CD4-positive, alpha-beta T cell (primary cell): Measurements from ENCODE around the gene NTN1. TPM values are rescaled to one million over a fixed set of nuclear protein-coding genes. Genes with fewer than 3 reads are reported as not detected.

Experiments used
- ATAC-seq: fragments of 200-7000 bp; cut with Tn5 transposase; one replicate; pipeline ENCODE4 v1.10.0; 2022; ENCODE audit warnings: mild to moderate bottlenecking; ENCODE audit not compliant: poor library complexity
- CTCF ChIA-PET: fragments of 350-600 bp; sonication (Branson Sonifier 250); formaldehyde crosslinking; loops from one replicate; lab custom pipeline; 2021; ENCODE audit warnings: antibody characterized with exemption, inconsistent platforms; lab: Charles Lee
- POLR2A ChIA-PET: fragments of 350-600 bp; sonication (Branson Sonifier 250); formaldehyde crosslinking; loops from one replicate; lab custom pipeline; 2021; ENCODE audit warnings: antibody characterized with exemption, inconsistent platforms; lab: Charles Lee
- DNase-seq, 14 experiments: peaks; one replicate each; pipeline ENCODE4 v3.0.0-alpha.2; 2013 to 2020; ENCODE audit warnings: mixed read lengths in 2 of 14
- H3K27ac ChIP-seq, 2 donors: one replicate each; pipeline versions ENCODE4 v1.5.1 to v1.7.0; 2013; ENCODE audit warnings: low read length in 2 of 2, low read depth in 1 of 2, mild to moderate bottlenecking in 1 of 2
- H3K27me3 ChIP-seq, 2 experiments: 1 replicate in 1 of 2; 2 replicates in 1 of 2; pipeline versions ENCODE4 v1.6.1 to v1.7.0; 2013; ENCODE audit warnings: low read length in 2 of 2, control low read depth in 1 of 2, mild to moderate bottlenecking in 1 of 2, moderate library complexity in 1 of 2; ENCODE audit not compliant: insufficient read depth in 2 of 2, control insufficient read depth in 1 of 2
- H3K36me3 ChIP-seq: one replicate; pipeline ENCODE4 v1.6.1; 2013; ENCODE audit warnings: low read length, control low read depth; ENCODE audit not compliant: insufficient read depth
- H3K4me1 ChIP-seq: one replicate; pipeline ENCODE4 v1.6.1; 2013; ENCODE audit warnings: low read length, control low read depth; ENCODE audit not compliant: insufficient read depth
- H3K4me3 ChIP-seq: one replicate; pipeline ENCODE4 v1.5.1; 2013; ENCODE audit warnings: mild to moderate bottlenecking, low read length, moderate library complexity
- H3K9me3 ChIP-seq, 2 experiments: 1 replicate in 1 of 2; 2 replicates in 1 of 2; pipeline versions ENCODE4 v1.6.1 to v1.7.0; 2013; ENCODE audit warnings: low read length in 2 of 2, mild to moderate bottlenecking in 2 of 2, control low read depth in 1 of 2, moderate library complexity in 1 of 2; ENCODE audit not compliant: control insufficient read depth in 1 of 2, insufficient read depth in 1 of 2
- H3K27ac Mint-ChIP-seq: one replicate; pipeline ENCODE4 v1.8.0; 2020; ENCODE audit warnings: mixed read lengths
- H3K27me3 Mint-ChIP-seq: one replicate; pipeline ENCODE4 v1.8.0; 2021; ENCODE audit warnings: mixed read lengths
- H3K36me3 Mint-ChIP-seq: one replicate; pipeline ENCODE4 v1.8.0; 2021; ENCODE audit warnings: low read depth, mixed read lengths
- H3K4me1 Mint-ChIP-seq: one replicate; pipeline ENCODE4 v1.8.0; 2021; ENCODE audit warnings: low read depth, mixed read lengths
- H3K4me3 Mint-ChIP-seq: one replicate; pipeline ENCODE4 v1.8.0; 2020; ENCODE audit warnings: mild to moderate bottlenecking, mixed read lengths
- H3K9me3 Mint-ChIP-seq: one replicate; pipeline ENCODE4 v1.8.0; 2020; ENCODE audit warnings: mixed read lengths
- intact Hi-C, 2 experiments: fragments of 100-400 bp; cut with DNase I in 1 of 2; cut with micrococcal nuclease in 1 of 2; formaldehyde crosslinking; loops; one replicate each; pipeline versions ENCODE4 v1.15.1 to v1.9.0; 2023 to 2025; cut with DNase I, micrococcal nuclease
- total RNA-seq, 174 experiments: library from RNA in 2 of 174; stranded (reverse) in 2 of 174; gene quantifications; one replicate each; pipeline ENCODE4 v1.2.3 and lab custom pipeline; 2021 to 2026
- TF ChIP-seq, protein P1 (sequence below): fragments of 200-600 bp; IDR thresholded peaks from one replicate; pipeline ENCODE4 v1.8.0; 2022; ENCODE audit warnings: antibody characterized with exemption, mild to moderate bottlenecking

The NTN1 gene
- total RNA-seq, 2 experiments from 2014 or later, result 0.08 to 0.14 TPM

DNA sequence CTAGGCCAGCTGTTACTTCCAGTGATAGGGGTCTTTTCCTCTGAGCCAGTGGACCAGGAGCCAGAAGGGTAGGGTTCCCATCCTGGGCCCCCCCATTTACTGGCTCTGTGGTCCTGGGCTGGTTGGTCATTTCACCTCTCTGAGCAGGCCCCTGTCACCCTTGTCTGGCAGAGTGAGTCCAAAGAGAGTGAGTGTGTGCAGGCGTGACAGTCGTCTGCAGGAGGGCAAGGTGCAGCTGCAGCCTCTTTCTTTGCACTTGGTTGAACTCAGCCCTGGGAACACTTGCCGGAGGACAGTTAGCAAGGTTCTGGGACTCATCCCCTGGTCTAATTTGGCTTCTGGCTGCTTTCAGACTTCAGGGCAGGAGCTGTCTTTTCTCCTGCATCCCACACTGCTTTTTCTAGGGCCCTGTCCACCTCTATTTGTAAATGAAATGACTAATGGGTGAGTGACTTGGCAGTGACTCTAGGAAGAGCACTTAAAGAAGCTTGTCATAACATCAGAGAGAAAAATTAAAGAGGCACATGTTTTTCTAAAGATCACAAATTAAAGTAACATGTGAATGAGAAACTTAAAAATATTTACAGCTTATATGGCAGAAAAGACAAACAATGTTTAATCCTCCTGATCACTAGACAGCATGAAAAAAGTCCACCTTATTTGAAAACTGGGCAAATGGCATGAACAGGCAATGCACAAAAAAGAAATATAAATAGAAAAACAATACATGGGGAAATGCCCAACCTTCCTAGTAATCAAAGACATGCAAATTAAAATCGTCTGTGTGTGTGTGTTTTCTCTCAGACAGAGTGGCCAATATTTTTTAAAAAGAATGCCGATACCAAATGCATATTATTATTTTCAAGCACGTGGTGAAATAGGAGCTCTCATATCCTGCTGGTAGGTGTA lies 137.5 kb downstream of the NTN1 start:
- Mint-ChIP-seq H3K4me1 (no peaks in the 10 kb centered on the region), H3K4me3 (no peak overlapping the region)

DNA sequence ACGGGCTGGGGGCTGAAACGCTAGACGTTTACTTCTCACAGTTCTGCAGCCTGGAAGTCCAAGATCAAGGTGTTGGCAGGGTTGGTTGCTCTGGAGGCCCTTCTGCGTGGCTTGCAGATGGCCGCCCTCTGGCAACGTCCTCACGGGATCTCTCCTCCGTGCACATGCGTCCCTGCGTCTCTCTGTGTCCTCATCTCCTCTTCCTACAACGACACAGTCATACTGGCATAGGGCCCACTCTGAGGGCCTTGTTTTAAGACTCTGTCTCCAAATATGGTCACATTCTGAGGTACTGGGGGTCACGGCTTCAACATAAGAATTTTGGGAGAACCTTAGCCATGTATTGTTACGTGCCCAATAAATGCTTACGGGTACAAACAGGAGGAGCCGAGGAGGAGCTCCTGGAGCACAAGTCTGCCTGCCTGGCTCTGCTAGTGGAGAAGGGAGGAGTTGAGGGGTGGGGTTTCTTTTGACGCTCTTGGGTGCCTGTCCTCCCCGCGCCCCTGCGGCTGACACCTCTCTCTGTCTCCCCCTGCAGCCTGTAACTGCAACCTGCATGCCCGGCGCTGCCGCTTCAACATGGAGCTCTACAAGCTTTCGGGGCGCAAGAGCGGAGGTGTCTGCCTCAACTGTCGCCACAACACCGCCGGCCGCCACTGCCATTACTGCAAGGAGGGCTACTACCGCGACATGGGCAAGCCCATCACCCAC lies 141.1 kb downstream of the NTN1 start:
- Histone ChIP-seq H3K27me3 (no peaks in the 10 kb centered on the region), H3K4me1 (no peaks in the 10 kb centered on the region), H3K36me3 (no peaks in the 10 kb centered on the region), H3K9me3 (peaks cover 0 to 15% of the 10 kb centered on the region in 2 experiments), H3K4me3 (no peak overlapping the region), H3K27ac (no peak overlapping the region)
- Mint-ChIP-seq H3K4me1 (no peaks in the 10 kb centered on the region), H3K27me3 (no peaks in the 10 kb centered on the region), H3K4me3 (no peak overlapping the region), H3K27ac (no peak overlapping the region), H3K9me3 (no peaks in the 10 kb centered on the region), H3K36me3 (no peaks in the 10 kb centered on the region)
- intact Hi-C loops, result no loop called here
- ChIA-PET POLR2A (no interaction called here), CTCF (no interaction called here)
- DNase-seq (no peak), ATAC-seq (no peak)
- TF ChIP-seq, protein P1, sequence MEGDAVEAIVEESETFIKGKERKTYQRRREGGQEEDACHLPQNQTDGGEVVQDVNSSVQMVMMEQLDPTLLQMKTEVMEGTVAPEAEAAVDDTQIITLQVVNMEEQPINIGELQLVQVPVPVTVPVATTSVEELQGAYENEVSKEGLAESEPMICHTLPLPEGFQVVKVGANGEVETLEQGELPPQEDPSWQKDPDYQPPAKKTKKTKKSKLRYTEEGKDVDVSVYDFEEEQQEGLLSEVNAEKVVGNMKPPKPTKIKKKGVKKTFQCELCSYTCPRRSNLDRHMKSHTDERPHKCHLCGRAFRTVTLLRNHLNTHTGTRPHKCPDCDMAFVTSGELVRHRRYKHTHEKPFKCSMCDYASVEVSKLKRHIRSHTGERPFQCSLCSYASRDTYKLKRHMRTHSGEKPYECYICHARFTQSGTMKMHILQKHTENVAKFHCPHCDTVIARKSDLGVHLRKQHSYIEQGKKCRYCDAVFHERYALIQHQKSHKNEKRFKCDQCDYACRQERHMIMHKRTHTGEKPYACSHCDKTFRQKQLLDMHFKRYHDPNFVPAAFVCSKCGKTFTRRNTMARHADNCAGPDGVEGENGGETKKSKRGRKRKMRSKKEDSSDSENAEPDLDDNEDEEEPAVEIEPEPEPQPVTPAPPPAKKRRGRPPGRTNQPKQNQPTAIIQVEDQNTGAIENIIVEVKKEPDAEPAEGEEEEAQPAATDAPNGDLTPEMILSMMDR, result no peak

More for the DNA sequence above, 137.5 kb downstream of the NTN1 start:
- DNase-seq, result no peak
- Mint-ChIP-seq H3K27me3 (no peaks in the 10 kb centered on the region), H3K9me3 (no peaks in the 10 kb centered on the region), H3K36me3 (no peaks in the 10 kb centered on the region), H3K27ac (no peak overlapping the region)
- Histone ChIP-seq H3K36me3 (no peaks in the 10 kb centered on the region), H3K27ac (no peak overlapping the region), H3K9me3 (peaks cover 0 to 15% of the 10 kb centered on the region in 2 experiments), H3K27me3 (no peaks in the 10 kb centered on the region), H3K4me3 (no peak overlapping the region), H3K4me1 (no peaks in the 10 kb centered on the region)
- CTCF ChIA-PET, result no interaction called here
- no peak for ATAC-seq
- TF ChIP-seq, protein P1, result no peak
- POLR2A ChIA-PET, result no interaction called here
- intact Hi-C loops, result no loop called here

DNA sequence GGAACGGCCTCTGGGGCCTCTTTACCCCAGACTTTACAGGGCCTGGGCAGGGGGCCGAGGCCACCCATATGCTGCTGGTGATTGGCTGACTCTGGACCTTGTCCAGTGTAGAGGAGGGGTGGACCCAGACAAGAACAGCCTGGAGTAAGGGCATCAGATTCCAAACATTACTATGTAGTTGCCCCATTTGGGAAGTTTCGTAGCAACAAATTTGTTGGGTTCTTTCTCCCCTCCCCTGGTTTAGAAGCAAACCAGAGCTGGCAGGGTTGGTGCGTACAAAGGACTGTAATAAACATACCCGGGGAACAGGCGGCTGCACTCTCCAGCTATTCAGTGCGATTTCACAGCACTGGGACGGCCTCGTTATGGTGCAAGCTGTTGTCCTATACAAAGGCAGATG lies 145.5 kb downstream of the NTN1 start:
- no peak for DNase-seq
- CTCF ChIA-PET, result no interaction called here
- no peaks in the 10 kb centered on the region for H3K9me3 Mint-ChIP-seq
- TF ChIP-seq, protein P1, result no peak
- ATAC-seq, result no peak
- no peak overlapping the region for H3K4me3 ChIP-seq
- H3K27ac ChIP-seq, result no peak overlapping the region
- H3K9me3 ChIP-seq, result peaks cover 0 to 9% of the 10 kb centered on the region in 2 experiments
- H3K4me1 ChIP-seq, result no peaks in the 10 kb centered on the region
- no peaks in the 10 kb centered on the region for H3K27me3 Mint-ChIP-seq
- POLR2A ChIA-PET, result no interaction called here
- H3K4me1 Mint-ChIP-seq, result no peaks in the 10 kb centered on the region
- H3K4me3 Mint-ChIP-seq, result no peak overlapping the region
- intact Hi-C loops, result no loop called here
- H3K36me3 ChIP-seq, result no peaks in the 10 kb centered on the region
- no peak overlapping the region for H3K27ac Mint-ChIP-seq
- no peaks in the 10 kb centered on the region for H3K27me3 ChIP-seq
- H3K36me3 Mint-ChIP-seq, result no peaks in the 10 kb centered on the region
